ENCODE data around the gene STK32B.

- TF ChIP-seq CTCF (conservative IDR thresholded peaks at IDR 0.05; ENCODE audit: low read length) (no peak), EZH2phosphoT487 (IDR thresholded peaks at IDR 0.05; ENCODE audit: borderline replicate concordance, low read depth, low read length) (no peak)
These were observed 21.8 kb upstream of the STK32B start for GRCh38 chr4:5029447-5029846.
